Measurements from ENCODE around the gene ZNF438. TPM values are rescaled to one million over a fixed set of nuclear protein-coding genes. Genes with fewer than 3 reads are reported as not detected.

Gene ZNF438
- total RNA-seq, 1 experiment from 2014 or later, result 0.83 TPM

- no peak overlapping the region for H3K4ac ChIP-seq (ENCODE audit: low read depth, low read length)
- no peak overlapping the region for H3K18ac ChIP-seq (ENCODE audit: insufficient read length, low read depth, low read length)
- H3K9me3 ChIP-seq (ENCODE audit: control insufficient read depth, low read depth, low read length), result no peaks in the 10 kb centered on the region
- Mint-ChIP-seq H3K36me3 (ENCODE audit: insufficient read depth in 1 of 3, low read depth in 3 of 3) (peaks cover 0 to 1% (median 0%) of the 10 kb centered on the region in 3 experiments; a peak in 3 of 7 replicates), H3K4me3 (no peak overlapping the region), H3K4me1 (peaks cover 2% of the 10 kb centered on the region in 2 experiments; a peak in 2 of 4 replicates), H3K27me3 (ENCODE audit: low read depth) (peaks cover 4% of the 10 kb centered on the region), H3K9me3 (no peaks in the 10 kb centered on the region), H3K27ac (no peak overlapping the region)
- no peak overlapping the region for H2AK5ac ChIP-seq (ENCODE audit: insufficient read length, low read length)
- H4K91ac ChIP-seq (ENCODE audit: insufficient read length, low read depth, low read length), result no peak overlapping the region
- H2BK20ac ChIP-seq (ENCODE audit: low read depth, low read length, poor library complexity, severe bottlenecking), result no peak overlapping the region
- H3K27ac ChIP-seq (ENCODE audit: insufficient read length, low read depth, low read length), result no peak overlapping the region
- no peak overlapping the region for H3K4me2 ChIP-seq (ENCODE audit: insufficient read depth, insufficient read length, low read length)
- H3K9ac ChIP-seq (ENCODE audit: extremely low read depth, insufficient read length, low read length), result no peak overlapping the region
- H3K23me2 ChIP-seq (ENCODE audit: insufficient read length, low read depth, low read length, poor library complexity, severe bottlenecking), result no peaks in the 10 kb centered on the region
- WGBS (ENCODE audit: extremely low coverage, insufficient read length, low lambda C conversion rate), result no CpG with 5 or more reads among the region's 3 CpGs
- no peak overlapping the region for H3K23ac ChIP-seq (ENCODE audit: insufficient read length, low read depth, low read length)
- H2AFZ ChIP-seq (ENCODE audit: low read length), result no peak overlapping the region
- no peaks in the 10 kb centered on the region for H3K79me1 ChIP-seq (ENCODE audit: insufficient read depth, low read depth, low read length, poor library complexity, severe bottlenecking)
- H2BK12ac ChIP-seq (ENCODE audit: insufficient read length, low read depth, low read length), result no peak overlapping the region
- no peaks in the 10 kb centered on the region for H3K27me3 ChIP-seq (ENCODE audit: insufficient read depth, low read length)
- H4K20me1 ChIP-seq (ENCODE audit: control insufficient read depth, insufficient read depth, insufficient read length), result no peaks in the 10 kb centered on the region
- no peak overlapping the region for H3K14ac ChIP-seq (ENCODE audit: insufficient read depth, low read length)
- H3T11ph ChIP-seq (ENCODE audit: low read length), result no peak overlapping the region
- no peak overlapping the region for H3K56ac ChIP-seq (ENCODE audit: insufficient read length, low read depth, low read length)
- H2BK5ac ChIP-seq (ENCODE audit: insufficient read length, low read length), result no peak overlapping the region
- no peak for TF ChIP-seq CTCF (conservative IDR thresholded peaks at IDR 0.05)
- no peaks in the 10 kb centered on the region; the same call in 1 of the 2 replicates for H3K79me2 ChIP-seq (ENCODE audit: insufficient read depth, low read length)
- no peak overlapping the region for H2BK15ac ChIP-seq (ENCODE audit: low read depth, low read length)
- no peak overlapping the region for H4K8ac ChIP-seq (replicated peaks; ENCODE audit: insufficient read length, low read depth, low read length)
- DNase-seq, result no peak
- no peak overlapping the region for H2BK120ac ChIP-seq (ENCODE audit: low read depth, low read length, poor library complexity, severe bottlenecking)
- H3K4me1 ChIP-seq (ENCODE audit: insufficient read depth, low read length), result no peaks in the 10 kb centered on the region; the same call in 1 of the 2 replicates
- no peak overlapping the region for H4K5ac ChIP-seq (ENCODE audit: insufficient read length, low read depth, low read length)
These were observed 182.2 kb downstream of the ZNF438 start for GRCh38 chr10:30849231-30850035.
